Measurements from ENCODE around the gene CACNA1C.

The CACNA1C gene

DNA sequence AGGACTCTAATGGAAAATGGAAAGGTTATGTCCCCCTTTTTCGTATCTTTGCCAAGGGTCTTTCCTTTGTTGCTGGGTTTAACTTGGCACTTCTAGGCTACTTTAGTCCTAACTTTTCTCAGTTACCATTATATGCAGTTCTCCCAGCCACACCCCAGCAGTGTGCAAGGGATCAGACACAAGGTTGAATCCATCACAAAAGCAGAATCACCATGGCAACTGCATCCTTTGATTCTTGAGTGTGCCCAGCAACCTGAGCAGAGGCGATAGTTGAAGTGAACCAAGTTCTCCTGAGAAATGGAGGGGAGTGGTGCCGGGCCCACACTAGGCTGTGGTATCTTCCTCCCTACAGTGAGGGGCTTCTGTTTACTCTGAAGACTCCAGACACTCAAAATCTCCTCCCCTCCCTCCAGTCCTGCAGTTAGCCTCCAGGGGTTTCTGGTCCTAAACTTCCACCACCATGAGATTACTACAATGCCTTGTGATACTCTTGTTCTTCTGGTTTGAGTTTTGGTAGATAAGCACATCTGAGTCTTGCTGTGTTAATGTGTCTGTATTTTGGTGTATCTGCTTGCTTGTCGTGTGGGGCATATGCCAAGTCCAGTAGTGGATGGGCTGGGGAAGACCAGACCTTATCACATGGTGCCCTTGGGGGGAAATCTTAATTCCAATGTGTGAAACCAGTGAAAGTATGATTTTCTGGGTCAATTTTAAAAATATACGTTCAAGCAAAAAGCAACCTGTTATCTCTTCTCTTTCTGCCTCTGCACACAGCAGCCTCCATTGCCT, 183.9 kb downstream of the CACNA1C start:
- DNase-seq, result no peak

DNA sequence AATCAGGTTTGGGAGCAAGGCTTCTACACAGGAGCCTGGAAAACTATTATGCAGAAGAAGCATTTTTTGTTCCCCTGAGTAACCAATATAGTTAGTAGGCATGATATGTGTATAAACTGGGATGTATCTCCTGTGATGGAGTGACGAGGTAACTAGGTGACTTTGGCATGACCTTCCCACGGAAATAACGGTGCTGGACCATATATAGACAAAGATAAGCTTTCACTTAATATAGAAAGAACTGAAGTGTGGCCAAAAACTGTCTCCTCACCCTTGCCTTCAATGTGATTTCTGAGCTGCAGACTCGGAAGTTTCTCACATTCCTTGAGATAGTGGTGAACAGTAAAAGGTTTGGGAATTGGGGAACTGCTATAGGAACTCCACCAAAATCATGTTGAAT, 185.3 kb downstream of the CACNA1C start:
- no peak for DNase-seq

GRCh38 chr12:2239381-2239871, 186.6 kb downstream of the CACNA1C start:
- no peak for DNase-seq

DNA sequence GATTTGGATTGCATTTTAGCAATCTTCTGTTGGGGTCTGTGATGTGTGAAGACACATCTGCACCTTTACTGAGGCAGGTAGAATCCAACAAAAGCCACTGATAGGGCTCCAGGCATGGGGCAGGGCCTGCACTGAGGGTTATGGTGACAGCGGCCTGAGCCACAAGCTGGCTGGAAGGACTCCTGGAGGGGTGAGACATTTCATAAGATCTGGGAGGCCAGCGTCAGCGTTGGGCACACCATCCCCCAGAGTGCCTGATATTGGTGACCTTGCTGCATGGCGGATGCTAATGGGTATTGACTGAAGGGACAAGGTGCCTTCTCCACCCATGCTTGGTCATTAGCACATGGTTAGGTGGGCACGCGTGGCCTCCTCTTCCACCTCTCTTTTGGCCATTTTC, 187.6 kb downstream of the CACNA1C start:
- no peak for DNase-seq

DNA sequence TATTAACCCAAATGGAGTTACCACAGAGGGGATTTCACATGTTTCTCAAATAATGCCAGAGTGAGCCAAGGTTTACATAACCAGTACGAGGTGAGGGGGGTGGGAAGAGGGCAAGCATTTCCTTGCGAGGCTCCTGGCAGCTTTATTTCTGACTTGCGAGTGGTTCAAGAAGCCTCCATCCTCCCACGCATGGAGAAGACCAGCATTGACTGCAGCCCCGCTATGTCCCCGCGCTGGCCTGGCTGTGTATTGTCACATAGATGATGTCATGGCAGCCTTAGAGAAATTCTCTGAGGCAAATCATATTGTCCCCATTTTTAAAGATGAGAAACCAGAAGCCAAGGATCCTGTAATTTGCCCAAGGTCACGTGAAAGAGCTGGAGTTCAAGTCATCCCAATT, 188.2 kb downstream of the CACNA1C start:
- DNase-seq, result no peak

DNA sequence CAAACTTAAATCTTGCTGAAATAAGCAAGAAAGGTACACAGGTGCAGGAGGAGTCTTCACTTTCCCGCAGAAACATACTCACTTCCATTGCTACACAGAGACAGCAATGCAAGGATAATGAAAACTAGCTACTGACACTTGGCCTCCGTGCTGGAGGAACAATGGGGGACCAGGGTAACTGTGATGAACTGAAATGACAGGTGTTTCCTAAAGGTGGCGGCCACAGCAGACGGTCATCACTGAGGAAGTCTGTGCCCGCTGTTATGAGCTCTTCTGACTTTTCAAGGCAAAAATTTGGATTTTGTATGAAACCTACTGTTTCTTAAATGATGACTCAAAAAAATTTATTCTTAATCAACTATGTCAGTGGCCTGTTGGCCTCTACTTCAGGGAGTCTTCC, 189.4 kb downstream of the CACNA1C start:
- no peak for DNase-seq

DNA sequence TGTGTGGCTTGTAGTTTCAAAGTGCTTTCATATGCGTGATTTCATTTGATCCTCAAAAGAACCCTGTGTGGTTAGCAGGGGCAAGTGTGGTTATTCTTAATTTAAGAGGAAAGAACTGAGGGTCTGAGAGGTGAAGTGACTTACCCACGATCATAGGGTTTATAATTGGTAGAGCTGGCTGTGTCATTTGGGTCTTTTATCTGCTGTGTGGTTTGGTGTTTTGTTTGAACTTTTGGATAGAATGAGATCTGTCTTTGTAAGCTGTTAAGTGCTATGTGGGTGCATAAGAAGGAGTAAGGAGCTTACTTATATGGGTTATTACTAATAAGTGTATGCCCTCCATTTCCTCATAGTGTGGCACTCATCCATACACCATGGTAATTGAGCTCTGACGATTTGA, 190.0 kb downstream of the CACNA1C start:
- no peak for DNase-seq

DNA sequence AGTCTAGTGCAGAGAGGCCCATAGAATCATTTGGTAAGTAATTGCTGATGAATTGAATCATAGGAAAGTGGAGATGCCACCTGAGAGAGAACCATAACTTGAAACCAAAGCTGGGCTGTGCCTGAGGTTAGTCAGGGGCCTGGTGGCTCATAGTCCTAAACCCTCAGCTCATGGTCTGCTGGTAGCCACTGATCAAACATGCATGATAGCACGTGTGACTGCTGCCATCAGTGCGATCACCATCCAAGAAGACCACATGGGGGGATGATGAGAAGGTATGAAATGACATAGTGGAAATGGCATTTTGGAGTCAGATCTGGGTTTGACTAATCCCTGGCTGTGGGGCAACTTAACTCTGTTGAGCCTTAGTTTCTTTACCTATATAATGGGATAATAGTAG, 190.5 kb downstream of the CACNA1C start:
- DNase-seq, result no peak

DNA sequence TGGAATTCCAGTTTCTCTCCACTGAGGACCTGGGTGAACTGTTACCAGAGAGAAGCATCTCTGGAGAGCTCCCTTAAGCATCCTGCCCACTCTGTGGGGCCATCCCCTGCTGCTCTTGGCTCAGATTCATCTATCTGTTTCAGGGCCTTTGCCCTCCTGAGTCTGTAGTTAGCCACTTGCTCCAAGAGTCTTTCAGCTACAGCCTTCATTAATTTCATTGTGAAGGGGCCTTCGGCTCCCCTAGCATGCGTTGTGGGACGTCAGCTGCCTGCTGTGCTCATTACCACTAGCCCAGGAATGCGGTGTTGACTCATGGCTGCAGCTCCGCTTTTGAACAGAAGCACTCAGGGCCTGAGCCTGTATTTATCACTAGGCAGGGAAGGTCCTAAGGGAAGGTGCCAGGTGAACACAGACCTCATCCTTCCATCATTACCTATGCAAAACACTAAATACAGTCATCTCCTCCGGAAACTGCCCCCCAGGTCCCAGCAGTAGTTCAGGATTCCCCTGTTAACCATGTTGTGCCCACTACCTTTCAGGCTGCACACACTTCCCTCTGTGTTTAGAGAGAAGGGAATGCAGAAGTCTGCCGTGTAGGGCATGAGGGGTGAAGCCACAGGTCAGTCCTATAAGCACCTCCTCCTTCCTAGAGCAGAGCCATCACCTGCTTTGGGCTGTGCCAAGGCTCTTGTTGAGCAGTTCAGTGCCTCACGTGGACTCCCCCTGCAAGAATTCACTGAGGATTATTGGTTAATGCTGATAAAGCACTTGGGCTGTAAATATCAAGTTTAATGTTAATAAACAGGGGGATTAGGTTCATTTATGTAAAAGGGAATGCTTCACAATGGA, 191.4 kb downstream of the CACNA1C start:
- no peak for DNase-seq

GRCh38 chr12:2246358-2246757, 193.6 kb downstream of the CACNA1C start:
- no peak for DNase-seq

GRCh38 chr12:2247120-2247519, 194.3 kb downstream of the CACNA1C start:
- no peak for DNase-seq

- no peak for DNase-seq
Measured at GRCh38 chr12:2247596-2247995, 194.8 kb downstream of the CACNA1C start.

- DNase-seq, result no peak
Measured at GRCh38 chr12:2248087-2248900, 195.5 kb downstream of the CACNA1C start.

DNA sequence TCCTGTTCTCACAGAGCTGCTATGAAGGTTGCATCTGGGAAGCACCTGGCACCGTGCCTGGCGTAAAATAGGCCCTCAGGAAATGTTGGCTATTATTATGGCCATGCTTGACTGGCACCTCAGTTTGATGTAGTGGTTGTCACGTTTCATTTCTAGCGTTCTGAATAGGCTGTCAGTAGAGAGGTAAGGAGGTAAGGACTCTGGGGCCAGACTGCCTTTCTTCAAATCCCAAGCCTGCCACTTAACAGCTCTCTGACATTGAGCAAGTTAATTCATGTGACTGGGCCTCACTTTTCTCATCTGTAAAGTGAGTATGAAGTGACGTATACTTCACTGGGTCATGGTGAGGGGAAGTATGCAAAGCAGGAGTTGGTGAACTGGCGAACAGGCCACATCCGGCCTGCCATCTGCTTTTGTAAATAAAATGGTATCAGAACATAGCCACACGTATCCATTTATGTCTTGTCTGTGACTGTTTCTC, 196.2 kb downstream of the CACNA1C start:
- no peak for DNase-seq

DNA sequence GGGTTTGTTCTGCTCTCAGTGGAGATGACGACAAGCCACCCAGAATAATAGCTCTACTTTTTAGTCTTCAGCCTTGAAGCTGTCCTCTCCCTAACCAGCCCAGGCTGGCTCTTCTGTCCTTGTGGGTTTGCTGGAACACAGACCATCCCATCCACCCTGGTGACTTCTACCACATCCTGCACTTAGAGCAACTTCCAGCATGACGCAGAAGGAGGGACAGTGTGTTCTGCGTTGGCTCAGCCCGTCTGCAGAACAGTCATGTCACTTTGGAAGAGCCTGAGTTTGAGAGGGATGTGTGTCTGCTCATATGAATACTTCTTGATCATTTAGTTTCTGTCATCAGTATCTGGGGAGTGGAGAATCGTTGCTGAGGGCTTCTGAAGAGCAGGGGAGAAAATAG, 198.0 kb downstream of the CACNA1C start:
- no peak for DNase-seq

DNA sequence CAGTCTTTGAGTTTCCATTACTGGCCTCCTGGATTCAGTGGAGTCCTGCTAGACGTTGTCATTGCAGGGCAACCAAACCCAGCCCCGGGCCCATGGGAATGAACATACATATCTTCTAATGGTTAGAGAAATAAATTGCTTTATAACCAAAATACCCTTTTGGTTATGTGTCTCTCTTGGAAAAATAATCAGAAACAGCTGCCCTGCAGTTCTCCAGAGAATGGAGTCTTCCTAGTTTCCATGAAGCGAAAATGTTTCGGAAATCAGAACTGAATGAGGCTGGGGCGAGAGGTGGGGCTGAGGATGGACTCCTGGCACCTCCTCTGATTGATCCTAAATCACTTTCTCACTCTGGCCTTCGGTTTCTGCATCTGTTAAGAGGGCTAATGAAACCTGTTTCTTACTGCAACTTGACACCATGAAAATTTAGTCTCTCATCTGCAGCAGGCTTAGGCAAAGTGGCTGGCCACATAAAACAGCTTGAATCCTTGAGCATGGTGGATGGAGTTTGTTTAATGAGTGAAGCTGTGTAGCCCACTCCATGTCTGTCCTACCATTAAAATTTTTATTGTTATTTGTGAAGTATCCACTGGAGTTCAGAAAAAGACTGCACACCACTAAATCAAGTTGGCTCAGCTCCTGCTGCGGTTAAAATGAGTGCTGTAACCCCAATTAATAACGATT, 198.9 kb downstream of the CACNA1C start:
- no peak for DNase-seq

GRCh38 chr12:2255311-2255710, 202.5 kb downstream of the CACNA1C start:
- DNase-seq, result no peak

DNA sequence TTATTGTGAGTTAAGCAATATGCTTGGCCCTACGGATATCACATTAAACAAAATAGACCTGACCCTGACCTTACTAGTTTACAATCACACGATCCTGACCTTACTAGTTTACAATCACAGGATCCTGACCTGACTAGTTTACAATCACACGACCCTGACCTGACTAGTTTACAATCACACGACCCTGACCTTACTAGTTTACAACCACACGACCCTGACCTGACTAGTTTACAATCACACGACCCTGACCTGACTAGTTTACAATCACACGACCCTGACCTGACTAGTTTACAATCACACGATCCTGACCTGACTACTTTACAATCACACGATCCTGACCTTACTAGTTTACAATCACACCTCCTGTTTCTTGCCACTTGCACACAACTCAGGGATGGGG, 202.9 kb downstream of the CACNA1C start:
- DNase-seq, result peak; percentile 4 to 6

DNA sequence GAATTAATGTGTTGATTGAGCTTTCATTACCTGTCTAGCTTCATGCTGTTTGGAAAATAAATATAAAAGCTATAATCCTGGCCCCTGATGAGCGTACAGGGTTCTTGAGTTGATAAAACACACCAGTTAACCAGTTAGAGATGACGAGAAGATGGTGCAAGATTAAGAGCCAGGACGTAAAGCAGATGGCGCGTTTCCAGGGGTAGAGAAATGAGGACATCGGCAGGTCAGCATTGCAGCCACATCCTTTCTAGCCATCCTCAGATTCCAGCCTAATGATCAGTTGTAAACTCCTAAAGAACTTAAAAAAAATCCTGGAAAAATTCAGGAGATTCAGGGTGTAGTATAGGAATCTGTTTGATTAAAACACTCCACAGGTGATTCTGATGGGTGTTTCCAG, 203.7 kb downstream of the CACNA1C start:
- DNase-seq, result no peak

DNA sequence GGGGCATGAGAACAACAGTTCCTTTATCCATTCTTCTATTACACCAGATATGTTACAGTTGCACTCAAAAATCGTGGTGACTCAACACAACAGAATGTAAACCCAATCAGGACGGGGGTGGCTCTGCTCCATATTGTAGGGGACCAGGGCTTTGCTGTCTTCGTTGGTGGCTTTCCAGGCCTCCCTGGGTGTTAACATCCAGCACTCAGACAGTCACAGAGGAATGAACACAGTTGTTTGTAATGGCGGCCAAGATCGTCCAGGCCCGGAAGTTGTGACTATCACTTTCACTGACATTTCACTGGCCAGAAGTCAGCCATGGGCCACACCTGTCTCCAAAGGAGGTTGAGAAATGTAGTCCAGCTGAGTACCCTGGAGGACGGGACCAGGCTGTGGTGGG, 204.1 kb downstream of the CACNA1C start:
- no peak for DNase-seq

DNA sequence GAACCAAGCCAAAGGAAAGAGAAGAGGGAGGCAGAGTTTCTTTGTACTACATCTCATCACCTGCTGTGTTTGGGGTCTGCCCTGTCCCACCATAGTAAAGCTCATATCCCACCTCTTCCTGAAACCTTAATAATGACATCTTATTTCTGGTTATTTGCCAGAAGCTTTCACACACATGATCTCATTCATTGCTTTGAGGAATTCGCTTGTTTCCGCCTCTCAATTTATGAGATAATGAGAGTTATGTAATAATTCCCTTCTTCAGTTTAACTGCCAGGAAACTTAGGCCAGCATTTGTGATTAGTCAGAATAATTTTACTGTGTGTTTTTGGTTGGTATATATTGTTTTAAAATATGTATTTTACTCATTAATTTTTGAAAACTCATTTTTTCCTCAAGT, 205.2 kb downstream of the CACNA1C start:
- DNase-seq, result no peak

GRCh38 chr12:2259369-2259768, 206.6 kb downstream of the CACNA1C start:
- DNase-seq, result no peak

Data from activated CD4-positive, alpha-beta T cell treated with anti-CD3 and anti-CD28 coated beads, Interleukin-2, amount 50 U/mL, for 4 hours (primary cell).